Effector memory CD4-positive, alpha-beta T cell (primary cell): ENCODE measurements around the gene CLTB.

Source experiments
- DNase-seq, 3 donors: peaks; one replicate each; pipeline ENCODE4 v3.0.0-alpha.2; 2020
- H3K27ac ChIP-seq: 2 replicates; pipeline ENCODE4 v1.7.0; 2013; ENCODE audit warnings: mild to moderate bottlenecking, low read length, moderate library complexity; ENCODE audit not compliant: insufficient read depth, poor library complexity, severe bottlenecking
- H3K27me3 ChIP-seq: replicated peaks from 2 replicates; pipeline ENCODE4 v1.7.0; 2013; ENCODE audit warnings: mild to moderate bottlenecking, low read length; ENCODE audit not compliant: insufficient read depth, control insufficient read depth, poor library complexity, severe bottlenecking
- H3K36me3 ChIP-seq: 2 replicates; pipeline ENCODE4 v1.7.0; 2013; ENCODE audit warnings: mild to moderate bottlenecking, low read length, moderate library complexity; ENCODE audit not compliant: control insufficient read depth, insufficient read depth
- H3K4me1 ChIP-seq: 2 replicates; pipeline ENCODE4 v1.7.0; 2013; ENCODE audit warnings: low read length, mild to moderate bottlenecking; ENCODE audit not compliant: control insufficient read depth, insufficient read depth, poor library complexity, severe bottlenecking
- H3K4me3 ChIP-seq: 2 replicates; pipeline ENCODE4 v1.7.0; 2013; ENCODE audit warnings: low read length, low read depth, mild to moderate bottlenecking; ENCODE audit not compliant: insufficient read depth, poor library complexity, severe bottlenecking
- H3K9me3 ChIP-seq: 2 replicates; pipeline ENCODE4 v1.7.0; 2013; ENCODE audit warnings: mild to moderate bottlenecking, low read length, moderate library complexity; ENCODE audit not compliant: control insufficient read depth

Gene CLTB

DNA sequence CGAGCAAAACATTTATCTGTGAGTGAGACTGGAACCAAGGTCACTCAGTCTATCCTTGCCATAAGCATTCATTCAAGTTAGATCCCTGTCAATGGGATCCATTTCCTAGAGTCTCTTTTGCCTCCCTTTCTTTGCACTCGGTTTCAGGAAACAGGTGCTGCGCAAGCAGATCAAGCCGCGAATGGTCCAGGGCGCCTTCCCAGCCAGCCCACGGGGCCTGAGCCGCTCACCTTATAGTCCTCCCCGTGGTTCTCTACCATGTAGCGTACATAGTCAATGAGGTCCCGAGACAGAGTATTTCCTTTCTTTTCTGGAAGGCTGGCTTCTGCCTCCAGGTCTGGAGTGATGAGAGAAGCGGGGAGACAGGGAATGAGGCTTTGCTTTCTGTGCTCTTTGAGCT lies 31.3 kb downstream of the CLTB start:
- no peaks in the 10 kb centered on the region for H3K27me3 ChIP-seq
- DNase-seq: no peak
- peaks cover 10% of the 10 kb centered on the region for H3K4me1 ChIP-seq
- H3K4me3 ChIP-seq: no peak overlapping the region
- H3K36me3 ChIP-seq: peaks cover 51% of the 10 kb centered on the region
- no peak overlapping the region for H3K27ac ChIP-seq
- H3K9me3 ChIP-seq: no peaks in the 10 kb centered on the region

- Histone ChIP-seq H3K9me3 (no peaks in the 10 kb centered on the region), H3K27me3 (no peaks in the 10 kb centered on the region), H3K27ac (no peak overlapping the region), H3K4me3 (no peak overlapping the region), H3K4me1 (peaks cover 7% of the 10 kb centered on the region), H3K36me3 (peaks cover 51% of the 10 kb centered on the region)
- no peak for DNase-seq
Measured at GRCh38 chr5:176384366-176384930, 31.9 kb downstream of the CLTB start.

GRCh38 chr5:176383961-176384360 lies 32.4 kb downstream of the CLTB start:
- no peaks in the 10 kb centered on the region for H3K27me3 ChIP-seq
- no peaks in the 10 kb centered on the region for H3K9me3 ChIP-seq
- no peak overlapping the region for H3K27ac ChIP-seq
- peaks cover 7% of the 10 kb centered on the region for H3K4me1 ChIP-seq
- H3K36me3 ChIP-seq: peaks cover 51% of the 10 kb centered on the region
- H3K4me3 ChIP-seq: no peak overlapping the region
- no peak for DNase-seq

GRCh38 chr5:176383248-176383905 lies 33.0 kb downstream of the CLTB start:
- Histone ChIP-seq H3K36me3 (peaks cover 51% of the 10 kb centered on the region), H3K27ac (no peak overlapping the region), H3K4me1 (peaks cover 7% of the 10 kb centered on the region), H3K9me3 (no peaks in the 10 kb centered on the region), H3K4me3 (no peak overlapping the region), H3K27me3 (no peaks in the 10 kb centered on the region)
- DNase-seq: no peak

DNA sequence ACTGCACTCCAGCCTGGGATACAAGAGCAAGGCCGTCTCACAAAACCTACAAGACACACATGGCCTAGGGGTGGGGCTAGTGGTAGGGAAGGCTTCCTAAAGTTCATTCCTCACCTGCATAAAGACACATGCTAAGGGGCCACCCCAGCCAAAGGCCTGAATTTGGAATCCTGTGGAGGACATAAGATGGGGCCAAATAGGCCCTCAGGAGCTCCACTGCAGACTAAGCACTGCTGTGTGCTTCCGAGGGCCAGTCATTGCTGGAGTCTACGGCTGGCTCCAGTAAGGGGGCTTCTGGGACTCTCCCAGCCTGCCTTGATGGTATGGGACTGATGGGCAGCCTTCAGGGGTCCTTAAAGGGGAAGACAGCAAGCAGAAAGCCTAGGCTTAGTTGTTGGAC lies 33.6 kb downstream of the CLTB start:
- Histone ChIP-seq H3K4me1 (peaks cover 3% of the 10 kb centered on the region), H3K9me3 (no peaks in the 10 kb centered on the region), H3K36me3 (peaks cover 51% of the 10 kb centered on the region), H3K27ac (no peak overlapping the region), H3K27me3 (no peaks in the 10 kb centered on the region), H3K4me3 (no peak overlapping the region)
- no peak for DNase-seq

DNA sequence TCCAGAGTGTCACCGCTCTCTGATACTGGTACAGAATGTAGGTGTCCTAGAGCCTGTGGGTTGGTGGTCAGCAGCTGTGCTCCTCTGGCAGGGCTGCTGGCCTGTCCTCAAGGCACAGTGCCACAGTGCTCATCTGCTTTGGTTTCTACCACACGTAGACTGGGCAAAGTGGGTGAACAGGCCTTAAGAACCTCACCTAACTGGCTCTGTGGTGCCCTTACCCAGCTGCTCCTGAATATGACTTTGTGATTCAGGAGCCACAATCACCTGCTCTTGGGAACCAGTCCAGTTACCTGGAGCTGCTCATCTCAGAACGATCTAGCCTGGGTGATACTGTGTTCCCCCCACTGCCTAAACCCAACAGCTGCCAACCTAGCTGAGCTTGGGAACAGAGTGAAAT lies 34.4 kb downstream of the CLTB start:
- DNase-seq: no peak
- H3K27ac ChIP-seq: no peak overlapping the region
- peaks cover 51% of the 10 kb centered on the region for H3K36me3 ChIP-seq
- no peaks in the 10 kb centered on the region for H3K9me3 ChIP-seq
- no peaks in the 10 kb centered on the region for H3K4me1 ChIP-seq
- no peaks in the 10 kb centered on the region for H3K27me3 ChIP-seq
- H3K4me3 ChIP-seq: no peak overlapping the region

DNA sequence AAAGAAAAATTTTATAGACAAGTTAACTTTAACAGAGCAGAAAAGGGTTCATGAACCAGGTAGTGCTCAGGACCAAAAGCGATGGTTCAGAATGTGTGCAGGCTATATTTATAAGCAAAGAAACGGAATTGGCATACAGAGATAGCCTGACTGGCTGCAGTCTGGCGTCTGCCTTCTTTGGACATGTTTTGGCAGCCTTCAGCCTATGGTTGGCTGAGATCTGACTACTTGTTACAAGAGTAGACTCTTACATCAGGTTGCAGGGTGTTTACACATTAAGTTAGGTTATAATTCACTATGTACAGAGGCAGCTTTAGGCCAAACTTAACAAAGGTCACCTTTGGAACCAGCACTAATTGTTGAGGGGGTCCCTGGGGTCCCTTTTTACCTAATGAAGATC lies 34.9 kb downstream of the CLTB start:
- no peak overlapping the region for H3K4me3 ChIP-seq
- no peak overlapping the region for H3K27ac ChIP-seq
- H3K36me3 ChIP-seq: peaks cover 48% of the 10 kb centered on the region
- H3K27me3 ChIP-seq: no peaks in the 10 kb centered on the region
- H3K9me3 ChIP-seq: no peaks in the 10 kb centered on the region
- no peaks in the 10 kb centered on the region for H3K4me1 ChIP-seq
- no peak for DNase-seq

- no peak overlapping the region for H3K27ac ChIP-seq
- H3K4me1 ChIP-seq: no peaks in the 10 kb centered on the region
- no peak overlapping the region for H3K4me3 ChIP-seq
- H3K9me3 ChIP-seq: no peaks in the 10 kb centered on the region
- DNase-seq: no peak
- H3K36me3 ChIP-seq: peaks cover 34% of the 10 kb centered on the region
- no peaks in the 10 kb centered on the region for H3K27me3 ChIP-seq
Measured at GRCh38 chr5:176379881-176380280, 36.5 kb downstream of the CLTB start.

DNA sequence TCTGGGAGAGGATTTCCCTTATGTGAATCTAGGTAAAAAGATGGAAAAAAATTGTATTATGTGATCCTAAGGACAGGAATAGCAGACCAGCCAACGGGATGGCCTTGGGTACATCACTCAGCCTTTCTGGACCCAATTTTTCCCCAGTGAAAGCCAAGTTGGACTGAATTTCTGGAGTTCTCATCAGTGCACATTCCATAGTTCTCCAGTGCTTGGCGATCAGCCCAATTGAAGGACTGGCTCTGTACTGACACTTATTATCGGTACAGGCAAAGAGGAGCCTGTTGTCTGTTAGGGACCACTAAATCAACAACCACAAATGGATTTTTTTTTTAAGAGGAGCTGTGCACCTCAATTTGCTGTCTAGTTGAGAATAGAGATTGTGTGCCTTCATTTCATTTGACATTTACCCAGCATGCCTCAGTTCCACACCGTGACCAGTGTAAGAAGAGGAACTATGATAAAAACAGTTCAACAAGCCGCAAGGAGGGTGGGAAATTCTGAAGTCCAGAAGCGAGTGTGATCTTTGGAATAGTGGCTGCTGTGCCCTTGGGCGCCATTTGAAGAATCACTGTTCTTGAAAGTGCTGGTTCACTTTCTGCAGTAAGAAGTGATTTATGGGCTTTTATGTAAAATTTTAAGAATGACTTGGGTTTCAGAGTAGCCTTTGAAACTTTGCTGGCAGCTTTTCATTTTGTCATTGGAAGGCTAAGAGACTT lies 43.1 kb downstream of the CLTB start:
- H3K4me3 ChIP-seq: no peak overlapping the region
- H3K27me3 ChIP-seq: no peaks in the 10 kb centered on the region
- H3K27ac ChIP-seq: no peak overlapping the region
- no peaks in the 10 kb centered on the region for H3K4me1 ChIP-seq
- DNase-seq: no peak
- H3K9me3 ChIP-seq: no peaks in the 10 kb centered on the region
- H3K36me3 ChIP-seq: peaks cover 4% of the 10 kb centered on the region
